AG09309 (cell line): ENCODE data around the gene TRIM17.

ENCODE experiments used
- DNase-seq: peaks from one replicate; pipeline ENCODE4 v3.0.0-alpha.2; 2010; ENCODE audit warnings: low read depth
- H3K4me3 ChIP-seq: 2 replicates; pipeline ENCODE4 v1.5.1; 2011; ENCODE audit warnings: mild to moderate bottlenecking, low read depth, low read length, moderate library complexity; ENCODE audit not compliant: control insufficient read depth
- CTCF ChIP-seq: IDR thresholded peaks from 2 replicates; pipeline ENCODE4 v1.5.1; 2011; ENCODE audit warnings: mild to moderate bottlenecking, low read depth, low read length, inconsistent platforms; ENCODE audit not compliant: insufficient read depth, control insufficient read depth; ENCODE audit errors: missing control alignments

TRIM17 gene

GRCh38 chr1:228400692-228401454 is 15.8 kb downstream of the TRIM17 start:
- no peak overlapping the region for H3K4me3 ChIP-seq
- no peak for TF ChIP-seq CTCF
- DNase-seq = no peak

- TF ChIP-seq CTCF = no peak
- no peak for DNase-seq
- H3K4me3 ChIP-seq = no peak overlapping the region
Measured at GRCh38 chr1:228400237-228400651, 16.4 kb downstream of the TRIM17 start.

- no peak for DNase-seq
- TF ChIP-seq CTCF = no peak
- no peak overlapping the region for H3K4me3 ChIP-seq
Measured at GRCh38 chr1:228399531-228400236, 17.0 kb downstream of the TRIM17 start.

- no peak for TF ChIP-seq CTCF
- H3K4me3 ChIP-seq = no peak overlapping the region
- DNase-seq = no peak
Measured at GRCh38 chr1:228398741-228399461, 17.8 kb downstream of the TRIM17 start.

- DNase-seq = no peak
Measured at GRCh38 chr1:228397966-228398365, 18.7 kb downstream of the TRIM17 start.

More at GRCh38 chr1:228397966-228398365, 18.7 kb downstream of the TRIM17 start:
- no peak overlapping the region for H3K4me3 ChIP-seq
- TF ChIP-seq CTCF = no peak
